Activated CD8-positive, alpha-beta memory T cell treated with anti-CD3 and anti-CD28 coated beads for 24 hours (primary cell): ENCODE data around the gene CEP97.

Experiments
- DNase-seq: peaks from one replicate; pipeline ENCODE4 v3.0.0-alpha.2; 2020

CEP97 gene

GRCh38 chr3:101817992-101818391, 93.6 kb downstream of the CEP97 start:
- no peak for DNase-seq

- DNase-seq = no peak
These were observed 95.3 kb downstream of the CEP97 start for GRCh38 chr3:101819649-101820206.
